Measurements from ENCODE around the gene LGALS8.

Gene LGALS8

GRCh38 chr1:236565530-236565929, 41.7 kb downstream of the LGALS8 start:
- no CpG with 5 or more reads among the region's 5 CpGs for WGBS, 2 donors (ENCODE audit: extremely low coverage in 2 of 2, insufficient read length in 2 of 2, insufficient replicate concordance in 1 of 2)
- H2BK5ac ChIP-seq (ENCODE audit: low read length), result no peak overlapping the region

GRCh38 chr1:236568285-236568894, 44.6 kb downstream of the LGALS8 start:
- no peak overlapping the region for H4K91ac ChIP-seq (ENCODE audit: low read depth, low read length, poor library complexity)
- peaks cover 18 to 97% of the 10 kb centered on the region in 2 donors for H3K36me3 ChIP-seq (replicated peaks in 1 of 2; ENCODE audit: control insufficient read depth in 2 of 2, insufficient read depth in 2 of 2, low read length in 2 of 2)

More at GRCh38 chr1:236565530-236565929, 41.7 kb downstream of the LGALS8 start:
- Histone ChIP-seq H4K91ac (ENCODE audit: low read depth, low read length, poor library complexity) (no peak overlapping the region), H3K4me2 (ENCODE audit: insufficient read depth, low read length, poor library complexity, severe bottlenecking) (no peak overlapping the region), H3K4me1 (ENCODE audit: control insufficient read depth in 2 of 2, insufficient read depth in 1 of 2, low read depth in 1 of 2, low read length in 2 of 2) (no peaks in the 10 kb centered on the region), H3K4me3 (ENCODE audit: low read length in 2 of 2) (no peak overlapping the region), H3K18ac (ENCODE audit: low read length) (no peak overlapping the region), H3K9ac (ENCODE audit: low read depth, low read length, poor library complexity) (no peak overlapping the region), H3K4ac (ENCODE audit: low read length) (no peak overlapping the region), H2BK15ac (ENCODE audit: low read length) (no peak overlapping the region), H3K27ac (replicated peaks; ENCODE audit: low read length) (no peak overlapping the region), H3K27me3 (ENCODE audit: control insufficient read depth in 3 of 3, insufficient read depth in 3 of 3, low read depth in 1 of 3, low read length in 3 of 3) (no peaks in the 10 kb centered on the region), H2AFZ (ENCODE audit: low read length) (no peak overlapping the region), H3K36me3 (replicated peaks in 1 of 2; ENCODE audit: control insufficient read depth in 2 of 2, insufficient read depth in 2 of 2, low read length in 2 of 2) (peaks cover 17 to 95% of the 10 kb centered on the region in 2 donors), H2BK120ac (ENCODE audit: low read depth, low read length) (no peak overlapping the region), H3K23ac (ENCODE audit: low read depth, low read length, poor library complexity) (no peak overlapping the region), H2AK5ac (ENCODE audit: low read depth, low read length) (no peak overlapping the region), H2BK12ac (ENCODE audit: low read length) (no peak overlapping the region), H3K9me3 (replicated peaks in 1 of 2; ENCODE audit: control insufficient read depth in 2 of 2, insufficient read depth in 1 of 2, low read depth in 1 of 2, low read length in 2 of 2) (no peaks in the 10 kb centered on the region), H3K14ac (ENCODE audit: low read length) (no peak overlapping the region), H4K8ac (ENCODE audit: low read depth, low read length) (no peak overlapping the region), H3K79me1 (ENCODE audit: low read depth, low read length) (no peaks in the 10 kb centered on the region)
- DNase-seq (ENCODE audit: low spot score), result no peak

GRCh38 chr1:236575523-236575922, 51.7 kb downstream of the LGALS8 start:
- Histone ChIP-seq H3K9ac (ENCODE audit: low read depth, low read length, poor library complexity) (no peak overlapping the region), H3K14ac (ENCODE audit: low read length) (no peak overlapping the region), H3K79me1 (ENCODE audit: low read depth, low read length) (no peaks in the 10 kb centered on the region), H3K23ac (ENCODE audit: low read depth, low read length, poor library complexity) (no peak overlapping the region), H3K4me2 (ENCODE audit: insufficient read depth, low read length, poor library complexity, severe bottlenecking) (no peak overlapping the region), H3K4me3 (ENCODE audit: low read length in 2 of 2) (no peak overlapping the region), H3K18ac (ENCODE audit: low read length) (no peak overlapping the region), H2AK5ac (ENCODE audit: low read depth, low read length) (no peak overlapping the region), H3K4me1 (ENCODE audit: control insufficient read depth in 2 of 2, insufficient read depth in 1 of 2, low read depth in 1 of 2, low read length in 2 of 2) (no peaks in the 10 kb centered on the region), H2AFZ (ENCODE audit: low read length) (no peak overlapping the region), H2BK15ac (ENCODE audit: low read length) (no peak overlapping the region), H3K9me3 (replicated peaks in 1 of 2; ENCODE audit: control insufficient read depth in 2 of 2, insufficient read depth in 1 of 2, low read depth in 1 of 2, low read length in 2 of 2) (no peaks in the 10 kb centered on the region), H3K36me3 (replicated peaks in 1 of 2; ENCODE audit: control insufficient read depth in 2 of 2, insufficient read depth in 2 of 2, low read length in 2 of 2) (peaks cover 10 to 97% of the 10 kb centered on the region in 2 donors), H3K27ac (replicated peaks; ENCODE audit: low read length) (no peak overlapping the region), H3K4ac (ENCODE audit: low read length) (no peak overlapping the region), H3K27me3 (ENCODE audit: control insufficient read depth in 3 of 3, insufficient read depth in 3 of 3, low read depth in 1 of 3, low read length in 3 of 3) (no peaks in the 10 kb centered on the region), H2BK120ac (ENCODE audit: low read depth, low read length) (no peak overlapping the region), H2BK12ac (ENCODE audit: low read length) (no peak overlapping the region), H2BK5ac (ENCODE audit: low read length) (no peak overlapping the region), H4K8ac (ENCODE audit: low read depth, low read length) (no peak overlapping the region), H4K91ac (ENCODE audit: low read depth, low read length, poor library complexity) (no peak overlapping the region)
- no peak for DNase-seq (ENCODE audit: low spot score)
- no CpG with 5 or more reads among the region's 3 CpGs for WGBS, 2 donors (ENCODE audit: extremely low coverage in 2 of 2, insufficient read length in 2 of 2, insufficient replicate concordance in 1 of 2)

More at GRCh38 chr1:236568285-236568894, 44.6 kb downstream of the LGALS8 start:
- H3K79me1 ChIP-seq (ENCODE audit: low read depth, low read length), result no peaks in the 10 kb centered on the region
- H2BK15ac ChIP-seq (ENCODE audit: low read length), result no peak overlapping the region
- H2BK12ac ChIP-seq (ENCODE audit: low read length), result no peak overlapping the region
- no peak overlapping the region for H4K8ac ChIP-seq (ENCODE audit: low read depth, low read length)
- no peak overlapping the region for H2AFZ ChIP-seq (ENCODE audit: low read length)
- no CpG with 5 or more reads among the region's 2 CpGs for WGBS, 2 donors (ENCODE audit: extremely low coverage in 2 of 2, insufficient read length in 2 of 2, insufficient replicate concordance in 1 of 2)
- H3K27me3 ChIP-seq (ENCODE audit: control insufficient read depth in 3 of 3, insufficient read depth in 3 of 3, low read depth in 1 of 3, low read length in 3 of 3), result no peaks in the 10 kb centered on the region
- H2BK5ac ChIP-seq (ENCODE audit: low read length), result no peak overlapping the region
- no peaks in the 10 kb centered on the region for H3K4me1 ChIP-seq (ENCODE audit: control insufficient read depth in 2 of 2, insufficient read depth in 1 of 2, low read depth in 1 of 2, low read length in 2 of 2)
- H3K9me3 ChIP-seq (replicated peaks in 1 of 2; ENCODE audit: control insufficient read depth in 2 of 2, insufficient read depth in 1 of 2, low read depth in 1 of 2, low read length in 2 of 2), result no peaks in the 10 kb centered on the region
- H3K4me3 ChIP-seq (ENCODE audit: low read length in 2 of 2), result no peak overlapping the region
- H3K14ac ChIP-seq (ENCODE audit: low read length), result no peak overlapping the region
- H2BK120ac ChIP-seq (ENCODE audit: low read depth, low read length), result no peak overlapping the region
- H3K4me2 ChIP-seq (ENCODE audit: insufficient read depth, low read length, poor library complexity, severe bottlenecking), result no peak overlapping the region
- no peak for DNase-seq (ENCODE audit: low spot score)
- no peak overlapping the region for H3K4ac ChIP-seq (ENCODE audit: low read length)
- H3K27ac ChIP-seq (replicated peaks; ENCODE audit: low read length), result no peak overlapping the region
- H3K23ac ChIP-seq (ENCODE audit: low read depth, low read length, poor library complexity), result no peak overlapping the region
- no peak overlapping the region for H3K18ac ChIP-seq (ENCODE audit: low read length)
- no peak overlapping the region for H3K9ac ChIP-seq (ENCODE audit: low read depth, low read length, poor library complexity)
- H2AK5ac ChIP-seq (ENCODE audit: low read depth, low read length), result no peak overlapping the region

- peaks cover 10 to 95% of the 10 kb centered on the region in 2 donors for H3K36me3 ChIP-seq (replicated peaks in 1 of 2; ENCODE audit: control insufficient read depth in 2 of 2, insufficient read depth in 2 of 2, low read length in 2 of 2)
- no peak overlapping the region for H3K27ac ChIP-seq (replicated peaks; ENCODE audit: low read length)
- no peak overlapping the region for H3K18ac ChIP-seq (ENCODE audit: low read length)
- no peak overlapping the region for H3K4me3 ChIP-seq (ENCODE audit: low read length in 2 of 2)
- no peak overlapping the region for H2AK5ac ChIP-seq (ENCODE audit: low read depth, low read length)
- no peaks in the 10 kb centered on the region for H3K27me3 ChIP-seq (ENCODE audit: control insufficient read depth in 3 of 3, insufficient read depth in 3 of 3, low read depth in 1 of 3, low read length in 3 of 3)
- H2BK15ac ChIP-seq (ENCODE audit: low read length), result no peak overlapping the region
- H3K23ac ChIP-seq (ENCODE audit: low read depth, low read length, poor library complexity), result no peak overlapping the region
- no peaks in the 10 kb centered on the region for H3K4me1 ChIP-seq (ENCODE audit: control insufficient read depth in 2 of 2, insufficient read depth in 1 of 2, low read depth in 1 of 2, low read length in 2 of 2)
- DNase-seq (ENCODE audit: low spot score), result no peak
- no peak overlapping the region for H4K91ac ChIP-seq (ENCODE audit: low read depth, low read length, poor library complexity)
- WGBS, 2 donors (ENCODE audit: extremely low coverage in 2 of 2, insufficient read length in 2 of 2, insufficient replicate concordance in 1 of 2), result 60% methylated on average over 1 of the region's 2 CpGs; no CpG with 5 or more reads in 1 of the 2 donors
- H2AFZ ChIP-seq (ENCODE audit: low read length), result no peak overlapping the region
- H2BK12ac ChIP-seq (ENCODE audit: low read length), result no peak overlapping the region
- no peak overlapping the region for H4K8ac ChIP-seq (ENCODE audit: low read depth, low read length)
- no peaks in the 10 kb centered on the region for H3K79me1 ChIP-seq (ENCODE audit: low read depth, low read length)
- no peak overlapping the region for H2BK5ac ChIP-seq (ENCODE audit: low read length)
- no peak overlapping the region for H3K9ac ChIP-seq (ENCODE audit: low read depth, low read length, poor library complexity)
- H3K4ac ChIP-seq (ENCODE audit: low read length), result no peak overlapping the region
- H3K4me2 ChIP-seq (ENCODE audit: insufficient read depth, low read length, poor library complexity, severe bottlenecking), result no peak overlapping the region
- H3K9me3 ChIP-seq (replicated peaks in 1 of 2; ENCODE audit: control insufficient read depth in 2 of 2, insufficient read depth in 1 of 2, low read depth in 1 of 2, low read length in 2 of 2), result no peaks in the 10 kb centered on the region
- no peak overlapping the region for H2BK120ac ChIP-seq (ENCODE audit: low read depth, low read length)
- no peak overlapping the region for H3K14ac ChIP-seq (ENCODE audit: low read length)
These were observed 52.2 kb downstream of the LGALS8 start for GRCh38 chr1:236576004-236576403.
